NCI-H82 treated with DMSO at 0.1 percent for 48 hours (cell line): ENCODE data around the gene TOX4.
A peak's percentile ranks its signal among the peaks of the same experiment; 100 is the strongest.
"Not testable (repeated sequence)": the region's sequence is repeated elsewhere in the genome, so short reads cannot be mapped to it uniquely, and the experiment has no call there.

ENCODE experiments used
- DNase-seq: peaks from one replicate; lab custom pipeline; 2025; ENCODE audit not compliant: unreplicated experiment; lab: John Stamatoyannopoulos, UW

Gene TOX4

DNA sequence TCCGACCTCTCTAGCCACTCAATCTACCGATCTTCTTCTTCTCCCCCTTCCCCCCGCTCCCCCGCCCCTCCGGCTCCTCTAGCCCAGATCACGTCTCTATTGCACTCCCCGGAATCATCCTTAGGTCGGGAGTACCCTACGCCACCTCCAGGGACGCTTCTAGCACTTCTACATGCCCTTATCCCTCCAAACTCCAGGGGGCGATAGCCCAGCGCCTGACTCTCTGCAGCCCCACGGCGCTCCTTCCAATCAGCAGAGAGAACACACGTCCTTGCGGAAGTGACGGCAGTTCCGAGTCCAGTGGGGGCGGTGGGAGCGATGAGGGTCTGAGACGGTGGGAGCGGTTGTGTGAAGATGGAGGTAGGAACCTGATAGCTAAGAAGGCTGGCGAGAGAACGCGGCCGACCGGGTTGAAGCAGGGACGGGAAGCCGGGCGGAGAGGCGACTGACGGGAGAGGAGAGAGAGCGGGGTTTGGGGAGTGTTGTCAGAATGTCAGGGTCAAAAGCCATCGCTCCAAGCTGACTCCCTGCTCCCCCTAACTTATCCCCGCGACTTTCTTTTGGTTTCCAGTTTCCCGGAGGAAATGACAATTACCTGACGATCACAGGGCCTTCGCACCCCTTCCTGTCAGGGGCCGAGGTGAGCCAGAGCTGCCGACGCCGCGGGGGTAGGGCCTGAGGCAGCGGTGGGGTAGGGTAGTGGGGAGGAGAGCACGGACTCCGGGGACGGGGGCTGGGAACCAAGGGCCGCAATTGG, at the start of gene TOX4, which contains the start of gene RAB2B:
TOX4 (plus strand) TSS at position 271 of the 757 bp plus-strand sequence; CDS start at position 355, 84 bp downstream.
RAB2B (minus strand) TSS at position 35 of the 757 bp plus-strand sequence. CDS start 87 bp downstream, outside the sequence.
- peak; percentile 98 for DNase-seq

DNA sequence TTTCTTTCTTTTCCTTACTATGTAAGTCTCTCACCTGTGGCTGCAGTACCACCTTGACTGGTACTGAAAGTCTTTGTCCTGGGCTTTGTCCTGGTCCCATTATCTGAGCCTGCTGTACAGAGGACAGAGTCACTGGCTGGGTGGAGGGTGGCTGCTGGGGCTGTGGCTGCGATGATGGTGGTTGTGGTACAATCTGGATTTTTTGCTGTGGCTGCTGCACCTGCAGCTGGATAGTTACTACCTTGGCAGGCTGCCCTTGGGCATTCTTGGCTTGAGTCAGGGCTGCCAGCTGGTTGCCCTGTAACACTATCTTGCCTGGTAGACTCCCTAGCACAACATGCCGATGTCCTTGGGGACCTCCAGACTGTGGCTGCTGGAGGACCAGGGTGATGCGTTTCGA, 48.1 kb upstream of the TOX4 start:
- DNase-seq: no peak

DNA sequence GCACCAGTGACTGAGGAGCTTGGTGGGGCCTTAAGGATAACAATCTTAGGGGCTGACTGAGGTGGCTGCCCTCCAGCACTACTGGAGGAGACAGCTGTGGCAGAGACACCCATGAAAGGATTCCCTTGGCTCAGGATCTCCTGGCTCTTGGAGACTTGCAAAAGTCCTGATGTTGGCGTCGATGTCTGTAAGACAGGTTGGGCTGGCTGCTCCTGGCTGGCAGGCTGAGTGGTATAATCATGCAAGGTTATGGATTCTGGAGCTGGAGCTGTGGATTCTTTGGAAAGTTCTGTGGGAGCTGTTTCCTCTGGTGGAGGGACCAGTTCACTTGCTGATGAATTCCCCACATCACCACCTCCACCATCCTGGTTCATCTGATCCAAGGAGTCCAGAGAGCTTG, 45.9 kb upstream of the TOX4 start:
- DNase-seq: no peak

DNA sequence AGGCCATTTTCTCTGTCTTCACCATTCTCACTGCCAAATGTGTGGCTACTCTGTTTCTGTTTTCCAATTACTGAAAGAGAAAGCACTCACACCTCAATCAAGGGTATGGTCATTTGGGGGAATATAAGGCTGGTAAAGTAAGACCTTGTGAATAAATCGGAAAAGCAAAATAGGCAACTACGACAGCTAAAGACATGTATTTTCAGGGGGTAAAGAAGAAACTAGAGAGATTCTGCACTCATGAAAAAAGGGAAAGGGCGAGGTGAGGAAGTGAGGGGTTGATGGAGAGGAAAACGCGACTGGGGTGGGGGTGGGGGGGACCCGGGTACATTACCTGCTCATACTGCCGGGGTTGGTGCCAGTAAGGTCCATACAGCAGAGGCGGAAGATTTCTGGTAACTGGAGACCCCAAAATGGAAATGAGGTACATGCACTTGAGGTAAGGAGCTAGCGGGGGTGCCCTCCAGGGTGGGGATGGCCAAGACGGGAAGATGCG, 40.4 kb upstream of the TOX4 start:
- DNase-seq: no peak

DNA sequence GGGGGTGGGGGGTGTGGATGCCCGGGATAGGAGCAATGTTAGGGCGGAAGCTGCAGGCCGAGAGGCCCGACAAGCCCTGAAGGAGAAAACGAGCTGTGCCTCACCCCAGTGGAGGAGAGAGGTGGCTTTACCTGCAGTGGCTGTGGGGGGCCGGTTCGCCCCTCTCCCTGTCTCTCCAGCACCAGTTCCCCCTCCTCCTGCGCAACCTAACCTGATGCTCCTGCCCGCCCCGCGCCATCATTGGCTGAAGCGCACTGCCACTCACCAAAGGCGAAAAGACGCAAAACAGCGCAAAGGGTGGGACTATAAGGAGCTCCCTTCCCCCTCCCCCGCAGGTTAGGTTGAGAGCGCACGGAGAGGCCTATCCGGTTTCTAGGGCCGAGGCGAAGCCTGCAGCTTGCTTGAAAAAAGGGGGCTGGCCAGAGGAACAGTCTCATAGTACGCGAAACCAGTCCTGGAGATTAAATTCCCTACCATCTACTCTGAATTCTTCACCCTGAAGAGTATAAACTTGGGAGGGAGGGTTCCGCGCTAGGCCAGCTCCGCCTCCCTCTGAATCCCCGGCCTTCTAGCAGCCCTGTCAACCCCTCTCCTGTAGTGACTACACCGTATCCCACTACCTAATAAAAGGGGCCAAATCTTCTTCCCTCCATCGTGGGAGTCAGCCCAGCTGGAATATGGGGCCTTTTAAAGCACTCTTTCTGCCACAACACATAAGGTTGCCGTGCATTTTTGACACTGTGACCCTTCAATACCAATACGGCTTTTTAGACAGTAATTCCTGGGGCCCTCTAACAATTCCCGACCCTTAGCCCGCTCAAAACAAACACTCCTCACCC, 39.7 kb upstream of the TOX4 start:
- peak; percentile 84 for DNase-seq

DNA sequence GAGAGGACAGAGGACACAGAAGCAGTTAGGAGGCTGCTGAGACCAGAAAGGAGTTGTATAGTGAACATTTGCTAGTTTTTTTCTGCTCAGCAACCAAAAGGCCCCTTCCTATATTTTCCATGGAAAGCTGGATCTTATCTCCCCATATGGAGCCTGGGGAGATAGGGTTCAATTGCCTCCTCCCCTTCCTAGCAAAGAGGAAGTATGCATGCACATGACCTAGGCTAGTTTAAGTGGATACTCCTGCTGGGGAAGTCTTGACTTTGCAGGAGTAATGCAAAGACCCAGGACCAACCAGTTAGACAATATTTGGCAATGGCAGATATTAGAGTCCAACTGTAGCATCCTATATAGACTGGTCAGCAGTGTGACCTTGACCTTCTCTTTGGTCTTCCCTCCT, 36.1 kb upstream of the TOX4 start:
- DNase-seq: no peak

DNA sequence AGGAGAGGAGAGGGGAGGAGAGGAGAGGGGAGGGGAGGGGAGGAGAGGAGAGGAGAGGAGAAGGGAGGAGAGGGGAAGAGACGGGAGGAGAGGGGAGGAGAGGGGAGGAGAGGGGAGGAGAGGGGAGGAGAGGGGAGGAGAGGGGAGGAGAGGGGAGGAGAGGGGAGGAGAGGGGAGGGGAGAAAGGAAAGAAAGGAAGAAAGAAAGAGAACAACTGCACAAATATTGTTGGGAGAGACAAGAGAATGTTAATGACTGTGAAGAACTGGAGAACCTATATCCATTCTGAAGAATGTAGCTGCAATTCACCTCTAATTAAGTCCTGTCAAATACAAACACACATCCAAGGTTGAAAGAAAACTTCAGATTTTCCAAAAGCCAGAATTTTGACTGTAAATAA, 34.3 kb upstream of the TOX4 start:
- DNase-seq: not testable (repeated sequence)

DNA sequence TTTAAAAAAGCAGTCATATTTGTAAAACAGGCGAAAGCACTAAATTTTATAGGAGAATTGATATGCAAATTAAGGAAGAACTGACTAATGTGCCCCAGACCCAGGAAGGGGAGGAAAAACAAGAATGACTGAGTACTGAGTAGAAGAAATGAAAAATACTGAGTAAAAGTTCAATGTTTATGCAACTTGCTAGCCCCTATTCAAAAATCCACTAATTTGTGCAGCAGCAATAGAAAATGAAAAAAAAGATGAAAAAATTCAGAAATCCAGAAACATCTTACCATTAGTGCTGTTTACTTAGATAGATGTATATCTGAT, 27.1 kb upstream of the TOX4 start:
- no peak for DNase-seq

DNA sequence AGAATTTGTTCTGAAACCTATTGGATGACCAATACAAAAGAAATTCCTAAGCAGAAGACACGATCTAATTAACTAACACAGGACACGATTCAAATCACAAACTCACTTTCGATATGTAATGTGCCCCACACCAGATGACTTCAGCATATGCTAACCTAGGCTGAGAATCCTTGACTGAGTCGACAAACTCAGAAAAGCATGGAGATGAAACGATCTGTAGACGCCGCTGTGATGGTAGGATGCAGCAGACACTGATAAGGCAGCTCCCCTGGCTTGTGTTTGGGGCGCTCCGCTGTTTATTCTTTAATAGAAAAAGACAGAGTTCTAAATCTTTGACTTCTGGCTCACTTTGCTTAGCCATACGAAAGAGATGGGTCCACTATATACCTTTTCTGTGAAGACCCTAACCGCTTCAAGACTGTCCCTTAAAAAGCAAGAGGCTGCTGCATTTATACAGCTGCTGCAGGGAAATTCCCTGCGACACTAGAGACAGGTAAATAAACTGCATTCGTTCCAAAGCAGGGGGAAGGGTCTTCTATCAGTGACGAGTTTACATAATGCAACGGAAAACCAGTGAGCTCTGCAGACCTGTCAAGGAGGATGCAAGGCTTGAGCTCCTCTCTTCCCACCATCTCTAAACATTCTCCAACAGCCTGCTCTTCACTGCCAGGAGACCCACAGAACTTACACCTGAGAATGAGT, 22.0 kb upstream of the TOX4 start:
- DNase-seq: no peak

DNA sequence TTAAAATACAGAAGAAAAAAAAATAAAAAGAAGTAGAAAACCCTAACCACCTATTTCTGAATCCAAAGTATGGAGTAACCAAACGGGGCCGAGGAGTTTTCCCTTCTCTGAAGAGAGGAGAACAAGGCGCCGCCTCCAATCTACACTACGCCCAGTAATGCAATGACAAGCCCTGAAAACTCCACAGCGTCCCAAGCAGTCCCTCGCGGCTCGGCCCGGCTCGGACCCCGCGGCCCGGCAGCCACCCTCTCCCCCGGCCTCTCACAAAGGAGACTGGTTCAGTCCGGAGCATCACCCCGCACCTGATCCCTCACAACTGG, 21.4 kb upstream of the TOX4 start:
- no peak for DNase-seq

DNA sequence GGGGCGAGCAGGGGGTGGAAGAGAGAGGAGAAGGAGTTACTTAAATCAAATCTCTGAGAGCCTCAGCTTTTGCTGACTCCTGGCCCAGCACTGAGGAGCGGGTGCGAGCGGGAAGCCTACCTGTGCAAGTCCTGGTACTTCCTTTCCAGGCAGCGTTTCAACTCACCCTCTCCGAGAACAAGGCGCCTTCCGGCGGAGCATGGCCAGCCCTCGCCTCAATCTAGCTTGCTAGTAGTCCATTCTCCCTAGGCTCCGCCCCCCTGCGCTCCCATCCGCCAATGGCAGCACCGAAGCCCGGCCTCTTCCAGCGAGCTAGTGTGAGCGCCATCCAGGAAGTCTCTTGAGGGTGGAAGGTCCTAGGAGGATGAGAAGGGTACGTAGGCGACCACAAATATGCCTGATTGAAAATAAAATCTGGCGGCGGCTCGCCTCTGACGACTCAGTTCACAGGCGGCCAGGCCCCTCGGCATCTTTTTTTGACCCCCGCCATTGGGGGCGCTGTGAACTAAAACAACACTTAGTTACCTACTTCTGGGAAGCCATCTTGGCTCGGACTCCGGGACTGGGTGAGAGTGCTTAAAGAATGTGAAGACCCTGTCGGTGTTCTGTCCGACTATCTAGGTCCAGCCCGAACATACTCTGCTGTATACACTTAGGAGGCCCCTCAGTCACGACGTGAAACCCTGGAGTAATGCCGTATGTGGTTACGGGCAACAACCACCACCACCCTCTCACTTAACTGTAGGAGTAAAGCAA, 20.9 kb upstream of the TOX4 start, which contains the start of gene CHD8:
CHD8 (minus strand) TSS at position 212 of the 756 bp plus-strand sequence. CDS start 24,480 bp downstream, outside the sequence.
- peak; percentile 96 for DNase-seq

DNA sequence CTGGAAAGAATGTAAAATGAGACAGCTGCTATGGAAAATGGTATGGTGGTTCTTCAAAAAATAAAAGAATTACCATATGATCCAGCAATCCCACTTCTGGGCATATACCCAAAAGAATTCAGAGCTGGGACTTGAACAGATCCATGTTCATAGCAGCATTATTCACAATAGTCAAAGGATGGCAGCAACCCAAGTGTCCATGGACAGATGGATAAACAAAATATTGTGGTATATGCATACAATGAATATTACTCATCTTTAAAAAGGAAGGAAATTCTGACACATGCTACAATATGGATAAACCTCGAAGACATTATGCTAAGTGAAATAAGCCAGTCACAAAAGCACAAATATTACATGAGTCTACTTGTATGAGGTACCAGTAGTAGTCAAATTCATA, 9.4 kb upstream of the TOX4 start:
- no peak for DNase-seq

DNA sequence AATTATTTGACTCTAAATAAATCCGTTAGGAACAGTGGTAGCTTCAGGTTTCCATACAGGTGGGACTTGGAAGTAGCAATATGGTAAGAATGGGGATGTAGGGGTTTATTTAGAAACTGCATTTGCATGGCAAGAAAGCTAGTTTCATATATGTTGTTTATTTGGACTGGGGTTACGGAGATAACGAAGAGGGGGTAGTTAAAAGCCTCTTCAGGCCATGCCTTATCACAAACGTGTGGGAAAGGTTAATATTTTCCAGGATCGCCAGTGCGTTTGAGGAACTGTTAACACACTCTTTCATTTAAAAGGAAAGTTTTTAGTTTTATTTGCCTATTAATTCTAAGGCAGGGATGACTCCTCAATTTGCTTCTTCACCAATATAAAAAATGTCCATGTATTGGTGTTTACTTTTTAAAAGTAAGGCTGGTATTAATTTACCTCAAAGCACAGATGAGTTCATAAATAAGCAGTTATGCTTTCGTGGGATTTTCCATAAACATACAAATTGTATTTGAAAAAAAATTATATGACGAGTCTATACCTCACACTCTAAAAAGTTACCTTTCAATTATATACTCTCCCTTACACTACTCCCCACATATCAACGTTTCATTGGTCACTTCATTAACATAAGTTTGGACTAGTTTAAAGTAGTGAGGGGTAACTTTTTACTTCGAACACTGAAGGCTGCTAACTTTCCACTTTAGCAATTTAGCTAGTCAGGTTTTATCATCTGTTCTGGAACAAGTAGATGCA, 1.1 kb upstream of the TOX4 start:
- DNase-seq: no peak

DNA sequence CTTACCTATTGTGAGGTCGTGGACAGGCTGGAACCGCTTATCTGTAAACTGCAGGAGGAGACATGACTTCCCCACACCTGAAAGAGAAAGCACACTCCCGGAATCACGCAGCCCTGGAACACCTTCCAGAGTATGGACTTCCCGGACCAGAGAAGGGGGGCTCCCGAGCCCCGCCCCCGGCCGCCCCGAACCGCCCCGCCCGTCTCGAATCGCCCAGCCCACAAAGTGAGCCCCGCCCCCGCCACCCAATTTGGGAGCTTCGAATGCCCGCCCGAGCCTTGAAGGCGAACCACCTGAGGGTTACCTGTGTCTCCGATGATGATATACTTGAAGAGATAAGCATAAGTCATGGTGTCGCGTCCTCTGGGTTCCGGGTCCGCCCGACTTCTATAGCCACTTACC, 471 bp upstream of the TOX4 start:
- DNase-seq: peak; percentile 51

DNA sequence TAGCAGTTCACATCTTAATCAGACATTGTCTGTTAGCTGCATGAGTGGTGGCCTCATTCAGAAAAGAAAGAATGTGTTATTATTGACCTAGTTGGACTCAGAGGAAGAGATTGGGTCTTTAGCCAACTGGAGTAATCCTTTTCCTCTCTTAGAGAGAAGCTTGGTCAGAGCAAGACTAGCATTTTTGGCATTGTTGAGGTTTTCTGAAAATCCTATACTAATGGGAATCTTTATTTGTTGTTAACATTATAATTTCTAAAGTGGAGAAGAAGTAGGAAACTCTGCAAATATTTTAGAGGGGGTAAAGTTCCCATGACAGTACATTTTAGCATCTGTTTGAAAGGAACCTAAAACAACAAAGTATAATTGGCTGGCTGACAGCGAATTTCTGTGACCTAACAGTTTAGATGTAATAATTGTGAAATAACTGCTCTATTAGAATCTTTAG, 9.7 kb downstream of the TOX4 start:
- no peak for DNase-seq

DNA sequence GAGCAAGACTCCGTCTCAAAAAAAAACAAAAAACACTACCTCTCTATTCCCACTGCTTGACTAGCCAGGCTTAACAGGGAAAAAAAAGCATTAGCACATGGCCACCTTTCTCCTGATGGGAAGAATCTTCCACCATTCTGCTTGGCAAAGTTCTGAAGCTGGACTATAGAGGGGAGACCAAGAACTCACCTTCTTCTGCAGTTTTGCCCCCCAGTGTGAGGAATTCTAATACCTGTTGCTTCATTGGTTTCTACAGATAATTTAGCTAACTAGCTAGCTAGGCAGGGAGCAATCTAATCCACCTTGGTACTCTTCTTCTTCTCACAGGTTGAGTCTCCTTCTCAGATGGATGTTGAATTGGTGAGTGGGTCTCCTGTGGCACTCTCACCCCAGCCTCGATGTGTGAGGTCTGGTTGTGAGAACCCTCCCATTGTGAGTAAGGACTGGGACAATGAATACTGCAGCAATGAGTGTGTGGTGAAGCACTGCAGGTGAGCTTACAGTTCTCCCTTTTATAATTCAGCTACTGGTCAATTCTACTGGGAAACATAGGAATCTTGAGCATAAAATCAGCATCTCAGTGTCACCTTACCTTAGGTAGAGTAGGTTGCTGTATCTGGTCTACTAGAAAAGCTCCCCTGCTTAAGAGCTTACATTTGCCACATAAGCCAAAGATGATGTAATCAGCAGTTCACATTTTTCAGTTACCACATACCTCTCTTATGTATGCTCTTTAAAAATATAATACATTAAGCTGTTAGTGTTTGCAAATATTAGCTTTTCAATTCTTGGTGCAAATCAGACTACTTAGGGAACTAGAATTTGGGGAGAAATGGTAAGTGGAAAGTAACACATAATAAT, 18.1 kb downstream of the TOX4 start:
- no peak for DNase-seq

DNA sequence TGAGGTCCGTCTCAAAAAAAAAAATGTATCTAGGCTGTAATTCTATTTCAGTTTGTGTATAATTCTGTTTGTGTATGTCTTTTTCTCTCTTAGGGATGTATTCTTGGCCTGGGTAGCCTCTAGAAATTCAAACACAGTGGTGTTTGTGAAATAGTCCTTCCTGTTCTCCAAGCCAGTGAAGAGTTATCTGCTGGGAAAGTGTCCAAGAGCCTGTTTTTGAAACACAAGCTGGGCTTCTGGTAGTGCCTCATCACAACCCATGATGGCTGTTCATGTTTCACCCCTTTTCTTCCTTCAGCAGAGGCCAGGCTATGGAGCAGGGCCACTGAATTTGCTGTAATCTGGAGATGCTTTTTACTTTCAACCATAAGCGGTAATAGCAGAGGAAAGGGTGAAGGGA, 19.5 kb downstream of the TOX4 start:
- no peak for DNase-seq

DNA sequence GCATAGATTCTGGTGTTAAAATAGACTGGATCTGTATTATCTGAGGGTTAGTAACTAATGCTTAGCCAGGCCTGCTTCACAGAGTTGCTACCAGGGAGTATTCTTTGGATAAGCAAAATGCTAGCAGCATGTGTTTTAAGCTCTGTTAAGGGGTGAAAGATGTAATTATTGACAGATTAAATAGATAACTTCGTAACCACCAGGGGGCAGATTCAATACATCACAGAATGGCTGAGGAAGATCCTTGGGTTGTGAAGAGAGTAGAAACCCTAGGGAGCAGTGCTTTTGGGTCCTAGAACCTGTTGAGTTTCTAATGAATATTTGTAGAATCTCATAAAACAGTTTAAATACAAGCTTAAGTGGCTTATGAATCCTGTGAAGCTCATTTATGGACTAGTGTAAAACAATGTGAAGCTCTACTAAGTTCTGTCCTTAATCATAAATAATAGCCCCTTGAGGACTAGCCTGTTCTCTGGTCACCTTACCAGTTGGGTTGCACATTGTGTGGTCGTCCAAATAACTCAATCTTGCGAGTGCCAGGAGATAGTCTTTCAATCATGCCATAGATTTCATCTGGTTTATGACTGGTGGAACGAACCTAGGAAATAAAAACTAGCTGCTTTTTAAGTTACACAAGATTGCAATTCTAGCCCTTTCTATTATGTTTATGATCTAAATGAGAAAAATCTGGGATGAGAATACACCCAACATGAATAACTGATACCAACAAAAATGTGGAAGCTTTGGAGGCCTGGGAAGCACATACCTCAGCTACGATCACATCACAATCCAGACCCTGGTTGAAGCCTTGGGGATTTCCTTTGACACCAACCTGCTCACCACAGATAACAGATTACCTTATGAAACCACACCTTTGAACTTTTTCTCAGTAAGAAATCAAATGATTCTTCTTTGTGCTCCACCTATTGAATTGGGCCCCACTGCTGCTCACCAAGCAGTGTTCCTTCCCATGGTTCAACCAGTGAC, 21.8 kb downstream of the TOX4 start:
- peak; percentile 16 for DNase-seq
